GM18505 (cell line): ENCODE measurements around the gene HDC.

ENCODE experiments used
- ATAC-seq: cut with Tn5 transposase; IDR thresholded peaks from one replicate; pipeline ENCODE4 v1.9.1; 2021; ENCODE audit not compliant: unreplicated experiment
- POLR2A ChIP-seq: IDR thresholded peaks from 4 replicates; pipeline ENCODE4 v1.6.1; 2011; ENCODE audit warnings: borderline replicate concordance; ENCODE audit not compliant: insufficient read depth, insufficient read length; ENCODE audit errors: extremely low read depth

HDC gene

DNA sequence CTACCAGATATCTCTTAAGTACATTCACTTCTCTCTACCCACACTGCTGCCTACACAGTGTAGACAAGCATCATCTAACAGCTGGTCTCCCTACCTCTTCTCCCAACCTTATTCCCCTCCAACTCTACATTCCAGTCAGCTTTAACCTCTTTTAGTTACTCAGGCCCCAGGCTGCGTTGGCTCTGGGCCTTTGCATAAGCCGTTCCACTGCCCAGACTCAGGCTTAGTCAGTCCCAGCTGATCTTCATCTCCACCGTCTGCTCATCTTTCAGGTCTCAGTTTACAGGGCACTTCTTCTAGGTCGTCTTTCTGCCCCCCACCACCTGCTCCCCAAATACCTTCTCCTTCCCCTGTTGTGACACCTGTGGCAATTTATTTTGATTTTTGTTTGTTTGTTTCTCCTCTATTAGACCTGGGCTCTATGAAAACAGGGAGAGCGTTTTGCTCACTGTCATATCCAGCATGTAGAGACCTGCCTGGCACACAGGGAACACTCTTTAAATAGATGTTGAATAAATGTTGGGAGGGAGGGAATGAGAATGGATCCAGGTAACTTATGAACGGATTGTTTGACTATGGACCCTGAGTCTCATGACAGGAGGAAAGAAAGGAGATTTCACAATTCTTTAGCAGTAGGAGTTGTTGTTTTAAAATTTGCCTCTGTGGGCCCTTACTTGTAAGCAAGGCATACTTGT is 72.5 kb downstream of the HDC start:
- no peak for ATAC-seq
- no peak for TF ChIP-seq POLR2A

DNA sequence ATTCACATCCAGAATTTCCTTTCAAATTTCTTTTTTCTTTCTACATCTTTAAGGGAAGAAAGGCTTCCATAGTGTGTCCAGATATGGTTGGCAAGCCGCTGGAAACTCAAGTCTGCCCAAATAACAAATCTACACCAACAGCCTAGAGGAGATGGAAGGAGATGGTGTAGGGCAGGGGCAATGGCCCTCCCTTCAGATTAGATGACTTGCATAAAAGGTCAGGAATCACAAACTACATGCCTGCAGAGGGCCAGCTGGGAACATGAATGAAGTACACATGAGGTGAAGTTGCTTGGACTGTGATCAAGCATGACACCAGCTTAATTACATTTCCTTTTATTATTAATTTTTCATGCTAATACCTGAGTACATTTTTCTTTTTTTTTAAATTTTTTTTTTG is 73.4 kb downstream of the HDC start:
- no peak for ATAC-seq

More for the DNA sequence above, 73.4 kb downstream of the HDC start:
- TF ChIP-seq POLR2A = no peak
